RPMI8226 (cell line): ENCODE results near the gene CDC14B.
"Not testable (repeated sequence)": the region's sequence is repeated elsewhere in the genome, so short reads cannot be mapped to it uniquely, and the experiment has no call there.

Source experiments
- DNase-seq: peaks from one replicate; pipeline ENCODE4 v3.0.0-alpha.2; 2015

The CDC14B gene

GRCh38 chr9:96582199-96582598, 37.4 kb downstream of the CDC14B start:
- not testable (repeated sequence) for DNase-seq

GRCh38 chr9:96581786-96582185, 37.9 kb downstream of the CDC14B start:
- DNase-seq: no peak

- no peak for DNase-seq
These were observed 38.3 kb downstream of the CDC14B start for GRCh38 chr9:96581301-96581700.

- DNase-seq: no peak
These were observed 44.7 kb downstream of the CDC14B start for GRCh38 chr9:96574931-96575351.

DNA sequence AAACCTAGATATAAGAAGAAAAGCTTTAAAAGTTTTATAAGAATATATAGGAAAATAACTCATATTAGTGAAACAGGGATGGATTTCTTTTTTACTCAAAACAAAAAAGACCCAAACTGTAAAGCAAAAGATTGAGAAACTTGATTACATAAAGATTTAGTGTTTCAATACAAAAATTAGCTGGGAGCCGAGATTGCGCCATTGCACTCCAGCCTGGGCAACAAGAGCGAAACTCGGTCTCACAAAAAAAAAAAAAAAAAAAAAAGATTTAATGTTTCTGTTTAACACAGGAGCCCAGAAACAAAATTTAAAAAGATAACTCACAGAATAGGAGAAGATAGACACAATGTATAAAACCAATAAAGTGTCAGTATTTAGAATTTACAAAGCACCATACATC, 45.2 kb downstream of the CDC14B start:
- no peak for DNase-seq

DNA sequence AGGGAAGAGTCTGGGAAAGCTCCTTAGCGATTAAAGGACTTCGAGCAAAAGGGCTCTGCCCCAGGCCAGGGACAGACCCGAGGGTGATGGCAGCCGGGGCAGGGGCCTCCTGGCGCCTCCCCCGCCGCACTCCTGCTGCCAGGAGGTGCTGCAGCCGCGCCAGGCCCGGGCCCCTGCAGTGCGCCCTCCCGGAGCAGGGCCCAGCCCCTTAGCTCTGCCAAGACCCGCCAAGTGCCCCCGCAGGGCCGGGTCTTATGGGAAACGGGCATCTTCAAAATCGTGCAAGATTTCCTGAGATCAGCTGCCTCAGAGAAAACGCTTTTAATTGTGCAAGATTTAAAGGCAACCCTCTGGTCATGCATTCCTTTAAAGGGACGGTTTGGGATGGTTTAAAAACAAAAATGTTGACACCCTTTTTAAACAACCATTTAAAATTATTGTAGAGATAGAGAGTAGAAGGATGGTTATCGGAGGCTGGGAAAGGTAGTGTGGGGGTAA, 52.4 kb downstream of the CDC14B start:
- DNase-seq: no peak

GRCh38 chr9:96566498-96567202, 53.0 kb downstream of the CDC14B start:
- peak; percentile 58 for DNase-seq

GRCh38 chr9:96565671-96566497, 53.8 kb downstream of the CDC14B start:
- DNase-seq: no peak

DNA sequence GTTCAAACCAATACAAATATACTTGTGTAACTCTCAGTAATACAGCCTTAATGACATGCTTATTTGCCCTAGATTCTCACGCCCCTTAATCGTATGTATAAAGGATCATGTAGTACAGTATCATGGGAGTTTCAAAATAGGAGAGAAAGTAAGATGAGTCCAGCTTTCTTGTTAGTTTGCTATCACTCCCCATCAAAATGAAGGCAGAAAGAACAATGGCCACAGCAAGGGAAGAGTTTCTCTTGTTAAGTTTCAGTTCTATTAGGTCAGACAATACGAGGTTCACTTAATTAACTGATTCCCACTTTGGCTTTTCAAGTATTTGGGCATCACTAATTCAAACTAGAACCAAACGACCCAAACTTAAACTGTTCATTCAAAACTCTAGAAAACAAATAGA, 55.4 kb downstream of the CDC14B start:
- DNase-seq: no peak

- no peak for DNase-seq
These were observed 60.2 kb downstream of the CDC14B start for GRCh38 chr9:96559339-96559943.

DNA sequence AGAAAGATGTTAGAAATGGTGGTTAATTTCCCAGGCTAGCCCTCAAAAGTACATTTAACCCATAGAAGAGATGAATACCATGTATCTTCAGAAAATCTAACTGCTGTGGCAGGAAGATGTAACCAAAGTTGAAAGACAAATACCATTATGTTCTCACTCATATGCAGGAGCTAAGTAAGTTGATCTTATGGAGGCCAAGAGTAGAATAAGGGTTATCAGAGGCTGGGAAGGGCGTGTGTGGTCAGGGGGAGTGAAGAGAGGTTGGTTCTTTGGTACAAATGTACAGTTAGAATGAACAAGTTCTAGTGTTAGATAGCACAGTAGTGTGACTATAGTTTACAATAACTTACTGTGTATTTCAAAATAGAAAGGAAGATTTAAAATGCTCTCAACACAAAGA, 61.7 kb downstream of the CDC14B start:
- DNase-seq: no peak

DNA sequence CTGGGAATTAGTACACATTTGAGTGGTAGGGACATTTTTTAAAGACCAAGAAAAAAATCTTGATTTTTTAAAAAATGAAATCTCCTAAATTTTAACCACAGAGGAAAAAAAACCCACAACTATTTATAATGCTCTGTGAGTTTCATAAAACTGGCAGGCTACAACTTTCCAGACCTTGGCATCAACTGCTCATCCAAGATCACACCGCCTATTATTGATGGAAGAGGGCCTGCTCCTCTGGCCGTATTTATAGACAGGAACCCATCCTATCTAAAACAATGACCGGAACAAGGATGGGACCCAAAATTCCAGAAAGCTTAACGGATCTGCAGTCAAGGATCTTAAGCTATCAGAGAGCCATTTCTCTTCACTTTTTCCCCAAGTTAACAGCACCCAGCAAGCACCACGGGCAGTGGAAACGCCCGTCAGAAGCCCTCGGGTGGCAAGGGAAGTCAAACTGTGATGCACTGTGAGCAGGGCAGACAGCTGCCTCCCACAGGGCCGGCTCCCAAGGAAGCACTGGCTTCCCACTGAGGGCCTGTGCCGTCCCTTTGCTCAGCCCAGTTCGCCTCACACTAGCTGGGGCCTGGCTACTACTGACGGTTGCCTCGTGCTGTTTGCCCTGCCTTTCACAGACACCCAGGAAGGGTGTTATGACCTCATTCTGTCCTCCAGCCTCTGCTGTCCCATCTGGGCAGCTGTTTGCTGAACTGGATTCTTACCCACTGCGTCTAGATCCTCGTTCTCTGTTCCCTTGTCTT, 62.8 kb downstream of the CDC14B start:
- DNase-seq: no peak

DNA sequence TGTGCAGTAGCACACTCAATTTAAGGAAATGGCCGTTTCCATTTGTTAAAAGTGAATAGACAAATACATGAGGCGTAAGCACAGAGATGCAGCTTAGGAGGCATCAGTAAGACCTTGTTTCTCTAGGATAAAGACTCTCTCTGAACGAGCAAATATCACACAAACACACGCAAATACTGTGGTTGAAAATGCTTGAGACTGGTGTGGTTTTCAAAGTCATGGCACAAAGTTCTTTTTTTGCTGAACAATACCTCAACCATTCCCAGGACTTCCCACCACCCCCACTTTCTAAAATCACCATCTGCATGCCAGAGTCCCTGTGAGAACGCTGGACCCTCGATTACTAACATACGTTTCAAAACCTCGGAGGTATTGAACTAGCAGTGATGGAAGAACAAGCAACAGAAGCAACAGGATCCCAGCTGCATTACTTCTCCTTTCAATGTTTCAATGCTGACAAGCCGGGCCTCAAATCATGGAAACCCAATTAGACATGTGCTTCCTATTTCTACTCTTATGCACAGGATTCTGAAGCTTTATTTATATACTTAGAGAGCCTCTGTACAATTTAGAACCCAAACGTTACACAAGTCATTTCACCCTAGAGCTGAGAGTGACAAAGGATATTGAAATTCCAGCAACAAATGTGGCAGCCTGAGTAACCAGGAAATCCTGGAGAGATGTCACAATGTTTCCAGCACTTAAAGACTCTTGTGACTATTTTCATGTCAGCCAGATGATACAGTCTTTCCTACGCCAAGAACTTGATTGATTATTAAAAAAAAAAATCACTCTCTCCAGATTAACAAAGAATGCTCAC, 63.9 kb downstream of the CDC14B start:
- no peak for DNase-seq

GRCh38 chr9:96554801-96555566, 64.7 kb downstream of the CDC14B start:
- DNase-seq: no peak

DNA sequence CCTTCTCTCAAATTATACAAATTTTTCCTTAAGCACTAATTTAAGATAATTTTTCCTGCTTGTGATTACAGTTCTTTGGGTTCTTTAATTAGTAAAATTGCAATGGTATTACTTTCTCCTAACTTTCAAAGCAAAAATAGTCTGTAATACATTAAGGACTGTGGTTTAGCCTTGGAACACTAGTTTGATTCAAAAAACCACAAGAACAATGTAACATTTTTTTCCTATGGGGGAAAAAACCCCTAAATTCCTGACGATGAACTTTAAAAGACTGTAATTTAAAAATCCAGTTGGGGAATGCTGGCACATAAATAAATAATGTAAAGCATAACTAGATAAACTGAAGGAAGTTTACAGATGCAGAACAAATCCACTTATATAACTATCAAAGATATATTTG, 65.3 kb downstream of the CDC14B start:
- no peak for DNase-seq

GRCh38 chr9:96553070-96553469, 66.6 kb downstream of the CDC14B start:
- no peak for DNase-seq

- no peak for DNase-seq
These were observed 68.2 kb downstream of the CDC14B start for GRCh38 chr9:96551403-96551802.

DNA sequence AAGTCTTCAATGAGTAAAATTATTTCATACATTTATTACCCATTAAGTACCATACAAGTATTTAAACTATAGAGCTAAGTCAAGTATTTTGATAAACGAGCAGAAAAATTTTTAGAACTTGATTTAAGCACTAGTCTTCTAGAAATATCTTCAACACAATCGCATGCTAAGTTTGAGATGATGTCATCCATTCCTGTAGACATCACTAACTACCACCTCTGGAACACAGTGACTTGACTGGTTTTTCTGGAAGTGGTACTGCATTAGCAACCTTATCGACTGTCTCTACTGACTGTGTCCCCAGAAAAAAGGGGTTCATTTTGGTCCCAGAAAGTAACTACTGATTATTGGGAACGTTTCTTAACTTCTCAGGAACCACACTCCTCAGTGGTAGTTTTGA, 69.0 kb downstream of the CDC14B start:
- no peak for DNase-seq

- DNase-seq: not testable (repeated sequence)
These were observed 76.5 kb downstream of the CDC14B start for GRCh38 chr9:96543131-96543530.

DNA sequence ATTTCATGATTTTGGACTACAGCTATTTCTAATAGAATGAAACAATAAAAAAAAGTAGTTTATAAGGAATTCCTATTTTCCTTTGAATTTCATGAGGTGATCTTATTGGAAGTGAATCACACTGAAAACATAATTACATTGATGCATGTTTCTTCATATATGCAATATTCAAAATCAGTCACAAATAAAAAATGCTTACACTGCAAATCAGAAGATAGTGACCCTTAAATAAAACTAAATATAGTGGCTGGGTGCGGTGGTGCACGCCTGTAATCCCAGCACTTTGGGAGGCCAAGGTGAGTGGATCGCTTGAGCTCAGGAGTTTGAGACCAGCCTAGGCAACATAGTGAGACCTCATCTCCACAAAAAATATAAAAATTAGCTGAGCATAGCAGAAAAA, 79.5 kb downstream of the CDC14B start:
- no peak for DNase-seq

- no peak for DNase-seq
These were observed 87.5 kb downstream of the CDC14B start for GRCh38 chr9:96532173-96532572.
